GM19372 (cell line): Measurements from ENCODE around the gene CELF2.

Source experiments
- ATAC-seq: cut with Tn5 transposase; IDR thresholded peaks from one replicate; pipeline ENCODE4 v1.9.1; 2021; ENCODE audit warnings: mild to moderate bottlenecking, low read depth, moderate library complexity; ENCODE audit not compliant: unreplicated experiment

Gene CELF2

GRCh38 chr10:11286261-11286852 is 268.7 kb downstream of the CELF2 start:
- peak; percentile 85 for ATAC-seq

DNA sequence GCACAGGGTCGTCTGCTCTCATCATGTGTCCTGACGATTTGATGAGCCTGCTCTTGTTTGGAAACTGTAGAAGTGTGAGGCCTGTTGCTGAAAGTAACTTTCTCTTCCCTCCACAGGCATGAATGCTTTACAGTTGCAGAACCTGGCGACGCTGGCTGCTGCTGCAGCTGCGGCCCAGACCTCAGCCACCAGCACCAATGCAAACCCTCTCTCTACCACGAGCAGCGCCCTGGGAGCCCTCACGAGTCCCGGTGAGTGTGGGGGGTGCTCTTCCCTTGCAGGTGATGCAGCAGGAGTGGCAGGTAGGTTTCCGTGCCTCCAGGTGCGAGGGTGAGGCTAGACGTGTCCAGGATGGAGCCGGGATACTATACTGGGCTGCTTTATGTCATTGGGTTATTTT is 270.6 kb downstream of the CELF2 start:
- ATAC-seq = no peak

GRCh38 chr10:11290156-11290890 is 272.7 kb downstream of the CELF2 start:
- no peak for ATAC-seq

DNA sequence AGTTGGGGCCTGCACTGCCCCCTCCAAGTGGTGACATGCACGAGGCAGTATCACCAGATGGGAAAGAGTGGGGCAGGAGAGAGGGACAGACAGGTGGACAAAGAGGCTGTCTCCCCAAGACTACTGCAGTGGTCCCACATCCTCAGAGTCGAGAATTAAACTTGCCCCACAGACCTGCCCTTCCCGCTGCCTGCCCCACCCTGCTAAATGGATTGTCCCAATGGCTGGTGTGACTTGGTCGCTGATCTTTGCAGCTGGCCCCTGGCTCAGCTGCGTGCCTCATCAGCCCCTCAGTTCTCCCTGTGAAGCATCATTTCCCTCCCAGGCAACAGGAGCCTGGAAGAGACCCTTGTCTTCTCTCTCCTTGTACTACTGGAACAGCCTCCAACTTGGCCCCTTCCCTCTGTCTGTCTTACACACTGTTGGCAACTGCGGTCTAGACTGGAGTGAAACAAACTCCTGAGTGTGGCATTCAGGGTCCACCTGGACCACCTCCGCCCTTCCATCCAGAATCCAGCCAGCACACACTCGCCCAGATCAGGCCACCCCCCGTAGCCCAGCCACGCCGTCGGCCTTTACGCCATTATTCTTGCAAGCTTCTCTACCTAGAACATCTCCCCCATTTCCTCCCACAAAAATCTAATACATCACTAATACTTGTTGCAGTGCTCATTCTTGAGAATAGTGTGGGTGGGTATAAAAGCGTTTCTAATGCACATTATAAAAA is 275.1 kb downstream of the CELF2 start:
- ATAC-seq = no peak

DNA sequence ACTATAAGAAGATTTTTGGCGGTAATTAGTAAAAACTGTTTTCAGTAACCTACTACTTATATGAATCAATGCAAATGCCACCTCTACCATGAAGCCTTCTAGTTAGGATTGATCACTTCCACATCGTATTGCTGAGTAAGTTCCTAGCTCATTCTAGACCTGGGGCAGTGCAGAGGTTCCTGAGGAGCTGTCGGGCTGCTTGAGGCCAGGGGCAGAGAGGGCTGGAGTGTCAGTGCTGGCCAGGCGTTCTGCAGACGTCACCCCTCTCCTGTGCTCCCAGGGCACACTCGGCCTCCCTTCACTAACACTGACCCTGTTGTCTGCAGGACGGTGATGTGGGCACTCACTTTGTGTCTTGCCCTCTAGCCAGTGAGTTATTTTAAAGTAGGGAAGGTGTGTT is 275.7 kb downstream of the CELF2 start:
- ATAC-seq = no peak

GRCh38 chr10:11294831-11295450 is 277.3 kb downstream of the CELF2 start:
- ATAC-seq = no peak

GRCh38 chr10:11295492-11295891 is 277.8 kb downstream of the CELF2 start:
- no peak for ATAC-seq

GRCh38 chr10:11297136-11297535 is 279.5 kb downstream of the CELF2 start:
- ATAC-seq = no peak

DNA sequence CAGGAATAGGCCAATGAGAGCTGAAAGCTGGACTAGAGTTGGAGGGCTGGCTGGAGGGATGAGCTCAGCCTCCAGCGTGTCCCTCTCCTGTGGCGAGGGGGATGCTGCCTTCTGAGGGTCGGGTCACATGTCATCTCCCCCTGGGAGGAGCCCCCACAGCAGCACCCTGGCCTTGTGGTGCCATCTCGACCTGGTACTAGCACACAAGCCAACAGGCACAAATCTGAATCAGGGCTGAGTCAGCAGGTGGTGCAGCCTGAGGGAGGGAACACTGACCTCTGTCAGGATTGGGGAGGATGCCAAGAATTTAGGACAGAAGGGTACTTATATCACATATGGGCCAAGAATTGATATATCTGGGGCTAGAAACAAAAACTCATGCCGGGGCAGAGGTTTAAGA is 280.4 kb downstream of the CELF2 start:
- no peak for ATAC-seq

- ATAC-seq = no peak
Observed at GRCh38 chr10:11299125-11299524, 281.5 kb downstream of the CELF2 start.

GRCh38 chr10:11300026-11300425 is 282.4 kb downstream of the CELF2 start:
- ATAC-seq = no peak

- ATAC-seq = no peak
Observed at GRCh38 chr10:11300563-11300962, 282.9 kb downstream of the CELF2 start.

- ATAC-seq = no peak
Observed at GRCh38 chr10:11301571-11302111, 284.0 kb downstream of the CELF2 start.

GRCh38 chr10:11302181-11302580 is 284.5 kb downstream of the CELF2 start:
- no peak for ATAC-seq

DNA sequence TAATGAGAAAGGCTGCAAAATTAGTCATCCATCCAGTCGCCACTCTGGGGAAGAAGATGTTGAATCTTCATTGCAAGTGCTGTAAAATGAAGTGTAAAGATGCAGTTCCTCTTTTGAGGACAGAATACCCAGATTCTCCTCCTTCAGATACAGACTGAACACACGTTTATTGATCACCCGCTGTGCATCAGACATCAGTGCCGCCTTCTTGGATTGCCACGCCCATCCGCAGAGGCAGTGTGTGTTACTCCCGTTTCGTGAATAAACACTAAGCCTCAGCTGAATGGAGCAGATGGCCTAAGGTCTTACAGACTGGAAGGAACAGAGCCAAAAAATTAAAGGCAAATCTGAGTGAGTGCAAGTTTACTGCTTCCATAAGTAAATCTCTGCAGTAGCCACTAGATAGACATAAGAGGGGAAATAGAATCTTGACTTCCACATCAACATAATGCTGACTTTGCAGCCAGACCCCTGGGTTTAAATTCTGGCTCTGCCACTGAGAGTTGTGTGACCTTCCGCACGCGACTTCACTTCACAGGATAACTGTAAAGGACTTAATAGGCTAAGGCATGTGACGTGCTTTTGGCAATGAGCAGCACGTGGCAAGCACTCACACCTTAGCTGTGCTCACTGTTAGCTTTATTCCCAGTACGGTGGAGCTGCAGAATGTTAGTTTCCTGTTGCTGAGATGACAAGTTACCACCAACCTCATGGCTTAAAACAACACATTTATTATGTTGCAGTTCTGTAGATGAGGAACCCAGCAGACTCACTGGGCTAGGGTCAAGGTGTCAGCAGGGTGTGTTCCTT is 285.9 kb downstream of the CELF2 start:
- no peak for ATAC-seq

- no peak for ATAC-seq
Observed at GRCh38 chr10:11304906-11305585, 287.4 kb downstream of the CELF2 start.

GRCh38 chr10:11305825-11306593 is 288.3 kb downstream of the CELF2 start:
- no peak for ATAC-seq

DNA sequence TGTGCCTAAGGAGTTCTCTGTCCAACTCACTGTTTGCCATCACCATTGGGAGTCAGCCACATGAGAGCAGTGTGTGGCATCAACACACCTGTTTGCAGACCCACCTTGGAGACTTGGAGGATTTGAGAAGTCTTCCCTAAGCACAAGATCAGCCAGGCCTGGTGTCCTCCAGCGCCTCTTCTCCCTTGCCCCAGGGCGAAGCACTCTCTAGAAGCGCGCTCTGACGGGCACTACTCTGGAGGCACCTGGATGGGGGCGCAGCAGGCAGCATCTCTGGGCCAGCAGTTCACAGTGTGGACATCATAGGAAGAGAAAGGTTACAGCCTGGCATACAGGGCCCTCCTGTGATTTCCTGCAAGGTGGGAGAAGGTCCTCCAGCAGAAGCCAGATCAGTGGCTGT is 289.3 kb downstream of the CELF2 start:
- no peak for ATAC-seq

GRCh38 chr10:11307937-11308336 is 290.3 kb downstream of the CELF2 start:
- ATAC-seq = no peak
